GM19099 (cell line): ENCODE data around the gene RIBC2.

ENCODE experiments used
- POLR2A ChIP-seq: IDR thresholded peaks from 3 replicates; pipeline ENCODE4 v1.6.1; 2011; ENCODE audit warnings: low read depth; ENCODE audit not compliant: insufficient read length; ENCODE audit errors: extremely low read depth

The RIBC2 gene

DNA sequence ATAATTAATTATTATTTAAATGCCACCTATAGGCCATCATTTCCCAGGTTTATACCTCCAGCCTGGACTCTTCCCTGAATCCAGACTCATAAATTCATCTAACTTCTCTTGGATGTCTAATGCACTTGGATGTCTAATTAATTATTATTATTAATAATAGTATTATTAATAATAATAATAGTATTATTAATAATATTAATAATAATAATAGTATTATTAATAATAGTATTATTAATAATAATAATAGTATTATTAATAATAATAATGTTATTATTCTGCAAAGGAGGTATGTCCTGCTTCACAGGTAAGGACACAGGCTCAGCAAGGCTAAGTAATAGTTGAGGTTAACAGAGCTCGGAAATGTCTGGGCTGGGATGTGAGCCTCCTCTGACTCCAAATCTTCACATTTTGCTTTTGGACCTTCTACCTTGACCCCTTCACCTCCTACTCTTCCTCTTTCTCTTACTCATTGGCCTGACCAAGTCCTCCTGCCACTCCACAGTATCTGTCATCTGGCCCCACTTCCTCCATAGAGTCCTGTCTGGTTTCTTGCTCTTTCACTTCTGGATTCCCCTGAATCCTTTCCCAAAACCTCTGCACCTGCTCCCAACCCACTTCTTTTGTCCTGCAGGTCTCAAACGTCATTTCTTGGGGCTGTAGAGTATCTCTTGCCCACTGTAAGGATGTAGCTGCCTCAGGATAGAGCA is 8.0 kb downstream of the RIBC2 start:
- no peak for TF ChIP-seq POLR2A

DNA sequence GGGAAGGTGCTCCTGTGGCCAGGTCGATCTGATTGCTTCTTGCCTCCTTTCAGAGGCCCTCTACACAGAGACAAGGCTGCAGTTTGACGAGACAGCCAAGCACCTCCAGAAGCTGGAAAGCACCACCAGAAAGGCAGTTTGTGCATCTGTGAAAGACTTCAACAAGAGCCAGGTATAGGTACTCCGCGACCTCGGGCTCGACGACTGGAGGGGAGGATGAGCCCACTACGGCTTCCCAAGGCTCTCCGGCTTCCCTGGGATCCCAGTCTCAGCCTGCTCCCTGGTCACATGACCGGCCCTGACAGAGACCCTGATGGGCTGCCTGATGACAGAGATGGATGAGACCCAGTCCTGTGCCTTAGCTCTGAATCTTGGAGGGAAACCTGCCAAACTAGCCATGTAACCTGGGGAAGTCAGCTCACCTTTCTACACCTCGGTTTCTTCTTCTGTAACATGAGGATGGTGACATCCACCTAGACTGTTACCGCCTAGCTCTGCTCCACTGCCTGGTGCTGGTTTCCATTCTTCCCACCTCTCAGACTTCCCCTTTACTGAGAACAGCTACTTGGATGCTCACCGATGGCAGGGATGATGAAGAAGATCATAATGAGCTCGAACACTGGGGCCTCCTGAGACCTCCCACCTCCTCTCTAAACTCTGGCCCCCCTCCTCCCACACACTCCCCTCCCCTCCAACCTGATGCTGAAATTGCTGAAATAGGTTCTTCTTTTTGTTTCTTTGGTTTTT is 8.9 kb downstream of the RIBC2 start:
- TF ChIP-seq POLR2A = no peak

DNA sequence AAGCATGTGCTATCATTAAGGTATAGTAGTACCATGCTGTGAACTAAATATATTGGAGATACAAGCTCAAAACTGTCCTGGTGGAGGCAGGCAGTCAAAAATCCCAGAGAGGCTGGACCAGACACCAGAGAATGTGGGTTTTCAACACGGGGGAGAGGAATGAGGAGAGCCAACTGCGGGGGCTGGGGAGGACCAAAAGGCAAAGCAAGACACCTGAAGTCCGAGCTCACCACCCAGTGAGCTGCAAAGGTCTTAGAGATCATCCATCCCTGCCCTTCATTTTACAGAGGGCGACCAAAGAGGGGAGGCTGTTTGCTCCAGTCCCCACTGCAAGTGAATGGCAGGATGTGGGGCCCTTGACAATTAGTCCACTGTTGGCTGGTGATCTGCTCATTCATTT is 10.0 kb downstream of the RIBC2 start:
- TF ChIP-seq POLR2A = no peak

DNA sequence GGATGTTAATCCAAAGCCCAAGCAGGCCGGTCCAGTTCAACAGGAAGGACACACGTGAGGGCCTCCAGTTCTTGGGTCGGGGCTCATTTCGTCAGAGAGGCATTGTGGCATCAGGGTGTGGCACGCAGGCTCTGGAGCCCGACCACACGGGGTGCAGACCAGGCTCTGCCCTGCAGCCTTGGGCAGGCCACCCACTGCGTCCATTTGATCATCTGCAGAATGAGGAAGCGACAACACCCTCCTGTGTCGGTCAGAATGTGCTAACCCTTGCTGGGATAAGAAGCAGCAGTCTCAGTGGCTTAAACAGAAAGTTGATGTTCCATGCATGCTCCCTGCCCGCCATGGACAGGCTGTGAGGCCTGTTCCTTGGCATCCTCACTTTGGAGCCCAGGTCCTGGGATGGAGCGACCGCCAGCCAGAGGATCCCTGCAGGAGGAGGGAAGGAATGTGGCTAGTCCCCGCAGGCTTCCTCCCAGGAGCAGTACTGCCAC is 10.8 kb downstream of the RIBC2 start:
- TF ChIP-seq POLR2A = no peak

DNA sequence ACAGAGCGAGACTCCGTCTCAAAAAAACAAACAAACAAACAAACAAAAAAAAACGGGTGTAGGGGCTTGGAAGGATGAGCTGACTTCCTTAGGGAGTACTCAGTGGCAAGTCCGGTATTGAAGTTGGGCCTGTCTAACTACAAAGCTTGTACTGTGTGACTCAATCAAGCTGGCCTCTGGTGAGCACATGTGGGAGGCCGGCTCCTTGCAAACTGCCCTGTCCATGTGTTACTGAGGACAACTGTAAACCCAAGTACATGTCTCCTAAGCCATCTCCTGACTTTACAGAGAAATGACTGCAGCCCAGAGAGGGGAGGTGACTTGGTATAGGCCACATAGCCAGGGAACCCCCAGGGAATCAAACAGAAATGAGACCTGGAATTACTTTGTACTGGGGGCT is 11.6 kb downstream of the RIBC2 start:
- TF ChIP-seq POLR2A = no peak

DNA sequence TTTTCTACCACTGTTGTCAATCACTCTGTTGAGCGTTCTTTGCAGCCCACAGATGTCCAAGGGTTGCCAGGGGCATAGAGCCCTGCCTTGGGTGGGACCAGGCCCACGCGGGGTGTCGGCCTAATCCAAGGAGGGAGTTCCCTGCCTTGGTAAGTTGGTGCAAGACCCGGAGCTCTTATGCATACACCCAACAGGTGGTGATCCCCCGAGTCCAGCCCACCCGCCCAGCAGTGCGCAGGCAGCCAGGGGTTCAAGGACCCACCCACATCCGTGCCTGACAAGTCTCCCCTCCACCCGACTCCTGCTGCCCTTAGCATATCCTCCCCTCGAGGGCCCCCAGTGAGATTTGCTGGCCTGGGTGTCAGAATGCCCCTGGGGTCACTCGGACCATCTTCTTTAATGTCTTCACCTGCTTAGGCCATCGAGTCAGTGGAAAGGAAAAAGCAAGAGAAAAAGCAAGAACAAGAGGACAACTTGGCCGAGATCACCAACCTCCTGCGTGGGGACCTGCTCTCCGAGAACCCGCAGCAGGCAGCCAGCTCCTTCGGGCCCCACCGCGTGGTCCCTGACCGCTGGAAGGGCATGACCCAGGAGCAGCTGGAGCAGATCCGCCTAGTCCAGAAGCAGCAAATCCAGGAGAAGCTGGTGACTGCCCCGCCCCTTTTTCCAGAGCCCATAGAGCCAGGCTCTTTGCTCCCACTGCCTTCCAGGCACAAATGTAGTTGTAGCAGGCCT is 12.2 kb downstream of the RIBC2 start:
- no peak for TF ChIP-seq POLR2A

DNA sequence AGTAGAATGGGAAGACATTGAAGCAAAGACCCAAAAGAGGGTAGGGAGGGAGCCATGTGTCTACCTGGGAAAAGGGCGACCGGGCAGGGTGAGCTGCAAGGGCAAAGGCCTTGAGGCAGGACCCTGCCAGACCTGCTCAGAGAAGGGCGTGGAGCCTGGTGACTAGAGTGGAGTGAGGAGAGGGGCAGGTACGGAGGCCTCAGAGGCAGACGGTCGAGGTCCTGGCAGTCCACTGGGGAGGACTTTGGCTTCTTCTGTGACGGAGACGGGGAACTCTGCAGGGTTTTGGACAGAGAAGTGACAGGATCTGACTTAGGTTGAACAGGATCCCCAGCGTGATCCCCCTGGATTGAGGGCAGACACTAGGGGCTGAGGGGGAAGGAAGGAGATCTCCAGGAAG is 12.9 kb downstream of the RIBC2 start:
- TF ChIP-seq POLR2A = no peak

DNA sequence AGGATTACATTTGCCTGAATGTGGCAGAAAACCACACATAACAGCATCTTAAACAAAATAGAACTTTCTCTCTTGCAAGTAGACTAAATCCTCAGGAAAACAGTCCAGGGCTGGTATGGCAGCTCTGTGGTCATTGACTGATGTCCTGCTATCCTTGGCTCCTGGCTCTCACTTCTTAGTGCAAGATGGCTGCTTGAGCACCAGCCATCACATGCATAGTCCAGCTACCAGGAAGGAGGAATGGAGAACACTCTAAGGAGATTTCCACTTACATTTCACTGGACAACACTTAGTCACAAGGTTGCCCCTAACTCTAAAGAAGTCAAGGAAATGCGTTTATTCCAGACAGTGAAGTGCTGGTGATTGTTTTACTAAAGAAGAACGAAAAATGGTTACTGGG is 13.6 kb downstream of the RIBC2 start:
- no peak for TF ChIP-seq POLR2A

DNA sequence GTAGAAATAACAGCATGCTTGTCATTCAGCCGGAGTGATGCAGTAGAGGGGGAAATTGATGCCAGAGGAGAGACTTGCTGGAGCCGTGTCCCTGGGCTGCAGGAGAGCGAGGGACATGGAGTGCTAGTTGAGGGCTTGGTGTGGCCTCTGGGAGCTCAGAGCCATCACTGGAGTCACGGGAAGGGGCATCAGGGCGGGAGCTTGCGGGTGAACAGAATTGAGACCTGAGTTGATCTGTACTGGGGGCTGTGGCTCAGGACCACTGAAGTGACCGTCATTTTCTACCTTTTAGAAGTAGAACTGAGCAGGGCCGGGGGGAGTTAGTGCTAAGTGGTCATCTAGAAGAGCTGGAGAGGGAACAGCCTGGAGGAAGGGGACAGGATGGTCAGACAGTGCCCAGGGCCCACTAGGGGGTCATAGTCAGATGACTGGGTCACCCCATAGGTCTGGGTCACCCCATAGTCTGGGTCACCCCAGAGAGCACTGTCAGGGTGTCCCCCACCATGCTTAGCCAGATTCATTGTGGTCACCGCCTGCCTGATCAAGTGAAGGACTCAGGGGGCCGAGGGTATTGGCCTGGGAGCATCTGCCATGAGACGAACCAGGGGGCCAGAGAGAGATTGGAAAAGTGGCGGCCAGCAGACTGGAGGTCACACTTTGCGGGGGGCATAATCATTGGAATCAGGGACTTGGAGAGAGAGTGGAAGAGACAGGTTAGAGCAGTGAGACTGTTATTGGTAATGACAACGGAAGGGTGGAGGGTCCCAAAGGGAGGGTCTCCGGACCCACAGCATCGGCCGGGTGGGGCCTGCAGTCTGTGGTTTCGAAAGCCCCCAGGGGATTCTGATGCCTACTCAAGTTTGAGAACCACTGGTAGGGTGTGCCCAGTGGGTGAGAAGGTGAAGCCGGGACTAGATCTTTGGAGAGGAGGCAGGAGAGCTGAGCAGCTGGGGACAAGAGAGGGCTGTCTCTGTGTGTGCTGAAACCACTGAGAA is 15.2 kb downstream of the RIBC2 start:
- no peak for TF ChIP-seq POLR2A

DNA sequence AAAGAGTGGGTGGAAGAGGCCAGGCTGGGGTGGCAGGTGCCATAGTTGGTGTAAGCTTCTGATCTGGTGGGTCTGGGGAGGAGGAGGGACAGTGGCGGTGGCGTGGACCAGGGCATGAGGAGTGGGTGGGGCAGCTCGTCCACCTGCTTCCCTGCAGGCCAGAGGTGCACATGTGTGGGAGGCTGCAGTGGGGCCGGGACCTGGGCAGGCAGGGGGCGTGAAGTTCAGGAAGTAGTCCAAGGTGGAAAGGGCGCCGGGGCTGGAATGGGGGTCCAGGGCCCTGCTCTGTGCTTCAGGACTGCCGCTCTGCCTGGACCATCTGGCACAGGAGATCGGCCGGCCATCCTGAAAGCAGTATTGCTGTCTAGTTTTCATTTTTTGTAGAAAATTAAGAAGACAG is 15.9 kb downstream of the RIBC2 start:
- TF ChIP-seq POLR2A = no peak

DNA sequence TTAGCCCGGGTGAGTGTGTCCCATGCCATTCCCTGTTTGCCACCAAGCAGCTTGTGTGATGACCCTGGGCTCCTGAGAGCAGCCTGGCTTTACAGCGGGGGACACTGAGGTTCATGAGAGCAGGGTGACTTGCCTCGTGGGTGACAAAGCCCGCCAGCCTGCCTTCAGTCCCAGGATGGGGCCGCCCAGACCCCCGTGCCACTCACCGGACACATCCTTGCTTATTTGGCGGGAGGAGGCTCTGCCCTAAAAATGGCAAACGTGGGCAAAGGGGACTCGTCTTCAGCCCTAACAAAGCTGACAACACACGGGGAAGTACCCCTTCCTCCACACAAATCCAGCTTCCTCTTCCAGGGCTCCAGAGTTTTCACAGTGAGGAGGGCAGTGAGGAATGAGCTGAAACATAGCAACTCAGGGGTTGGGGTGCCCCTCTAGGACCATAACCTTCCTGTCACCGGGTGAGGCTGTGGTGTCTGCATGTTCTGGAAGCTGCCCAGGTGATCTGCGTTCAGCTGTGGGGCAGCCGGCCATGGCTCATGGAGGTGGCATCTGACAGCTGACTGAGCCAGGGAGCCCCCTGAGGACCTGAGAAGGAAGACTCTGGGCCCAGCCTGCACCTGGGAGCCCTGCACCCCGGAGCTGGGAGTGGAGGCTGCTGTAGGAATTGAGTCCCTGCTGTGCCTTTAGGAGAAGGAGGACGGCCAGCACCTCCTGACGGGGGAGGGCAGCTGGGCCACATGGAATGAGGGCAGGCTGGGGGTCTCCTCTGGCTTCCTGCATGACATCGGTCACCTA is 16.7 kb downstream of the RIBC2 start:
- TF ChIP-seq POLR2A = no peak

DNA sequence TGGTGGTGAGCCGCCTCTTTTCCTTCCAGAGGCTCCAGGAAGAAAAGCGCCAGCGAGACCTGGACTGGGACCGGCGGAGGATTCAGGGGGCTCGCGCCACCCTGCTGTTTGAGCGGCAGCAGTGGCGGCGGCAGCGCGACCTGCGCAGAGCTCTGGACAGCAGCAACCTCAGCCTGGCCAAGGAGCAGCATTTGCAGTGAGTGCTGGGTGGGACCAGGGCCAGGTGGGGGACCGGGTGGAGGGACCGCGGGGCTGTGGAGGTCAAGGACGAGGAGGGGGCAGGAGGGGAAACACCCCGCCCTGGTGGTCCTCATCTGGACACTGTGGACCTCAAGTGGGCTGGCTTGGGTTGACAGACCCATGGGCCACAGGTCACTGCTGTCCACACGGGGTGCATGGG is 17.4 kb downstream of the RIBC2 start:
- no peak for TF ChIP-seq POLR2A

DNA sequence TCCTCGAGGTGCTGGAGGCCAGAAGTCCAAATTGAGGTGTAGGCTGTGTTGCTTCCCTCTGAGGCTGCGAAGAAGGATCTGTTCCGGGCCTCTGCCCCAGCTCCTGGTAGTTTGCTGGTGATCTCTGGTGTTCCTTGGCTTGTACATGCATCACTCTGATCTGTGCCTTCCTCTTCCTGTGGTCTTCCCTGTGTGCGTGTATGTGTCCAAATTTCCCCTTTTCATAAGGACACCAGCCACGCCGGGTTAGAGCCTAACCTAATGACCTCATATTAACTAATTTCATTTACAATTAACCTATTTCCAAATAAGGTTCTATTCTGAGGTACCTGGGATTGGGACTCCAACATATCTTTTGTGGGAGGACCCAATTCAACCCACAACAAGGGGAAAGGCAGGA is 21.5 kb downstream of the RIBC2 start:
- TF ChIP-seq POLR2A = no peak
